ENCODE results near the gene CARMIL1.

CARMIL1 gene

GRCh38 chr6:25645916-25646315 is 366.7 kb downstream of the CARMIL1 start:
- H3K4me3 ChIP-seq (ENCODE audit: control insufficient read depth, low read depth, low read length): no peak overlapping the region
- DNase-seq (ENCODE audit: low read depth): no peak
- TF ChIP-seq CTCF (conservative IDR thresholded peaks at IDR 0.05; ENCODE audit: control insufficient read depth, insufficient read depth, low read depth, low read length): no peak

- TF ChIP-seq CTCF (conservative IDR thresholded peaks at IDR 0.05; ENCODE audit: control insufficient read depth, insufficient read depth, low read depth, low read length): no peak
- peak; percentile 1 for DNase-seq (ENCODE audit: low read depth)
- H3K4me3 ChIP-seq (ENCODE audit: control insufficient read depth, low read depth, low read length): no peak overlapping the region
Observed at GRCh38 chr6:25649611-25650010, 370.4 kb downstream of the CARMIL1 start.

GRCh38 chr6:25652007-25652515 is 372.9 kb downstream of the CARMIL1 start, which contains the start of gene SCGN:
TSS of gene SCGN (plus strand) at chr6:25652215. CDS start at chr6:25652404, 189 bp downstream.
- no peak within 1 kb of the TSS for H3K4me3 ChIP-seq (ENCODE audit: control insufficient read depth, low read depth, low read length)
- TF ChIP-seq CTCF (conservative IDR thresholded peaks at IDR 0.05; ENCODE audit: control insufficient read depth, insufficient read depth, low read depth, low read length): no peak
- DNase-seq (ENCODE audit: low read depth): peak; percentile 60

- peak; percentile 21 for DNase-seq (ENCODE audit: low read depth)
- H3K4me3 ChIP-seq (ENCODE audit: control insufficient read depth, low read depth, low read length): no peak overlapping the region
- TF ChIP-seq CTCF (conservative IDR thresholded peaks at IDR 0.05; ENCODE audit: control insufficient read depth, insufficient read depth, low read depth, low read length): no peak
Observed at GRCh38 chr6:25655723-25656122, 376.5 kb downstream of the CARMIL1 start.

GRCh38 chr6:25659633-25660368 is 380.6 kb downstream of the CARMIL1 start:
- DNase-seq (ENCODE audit: low read depth): no peak
- H3K4me3 ChIP-seq (ENCODE audit: control insufficient read depth, low read depth, low read length): no peak overlapping the region
- no peak for TF ChIP-seq CTCF (conservative IDR thresholded peaks at IDR 0.05; ENCODE audit: control insufficient read depth, insufficient read depth, low read depth, low read length)

- H3K4me3 ChIP-seq (ENCODE audit: control insufficient read depth, low read depth, low read length): no peak overlapping the region
- DNase-seq (ENCODE audit: low read depth): peak; percentile 93
- no peak for TF ChIP-seq CTCF (conservative IDR thresholded peaks at IDR 0.05; ENCODE audit: control insufficient read depth, insufficient read depth, low read depth, low read length)
Observed at GRCh38 chr6:25660512-25660911, 381.3 kb downstream of the CARMIL1 start.

Data from fibroblast of mammary gland (primary cell).